ENCODE data around the gene PGAP1. TPM values are rescaled to one million over a fixed set of nuclear protein-coding genes. Genes with fewer than 3 reads are reported as not detected.

PGAP1 gene
- total RNA-seq, 1 experiment from 2014 or later = 21.0 TPM

DNA sequence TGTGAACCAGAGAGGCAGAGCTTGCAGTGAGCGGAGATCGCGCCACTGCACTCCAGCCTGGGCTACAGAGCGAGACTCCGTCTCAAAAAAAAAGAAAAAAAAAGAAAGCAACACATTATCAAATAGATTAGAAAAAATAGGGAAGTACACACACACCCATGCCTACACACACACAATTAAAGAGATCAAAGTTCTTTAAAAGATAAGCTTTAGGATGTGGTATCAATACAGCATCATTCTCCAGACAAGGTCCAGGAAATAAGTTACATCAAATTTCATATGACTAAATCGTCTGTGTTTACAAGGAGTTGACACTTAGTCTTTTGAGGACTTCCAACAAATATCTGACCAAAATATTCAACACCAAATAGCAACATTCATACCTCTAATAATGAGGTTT lies 25.7 kb downstream of the PGAP1 start:
- TF ChIP-seq, protein P1, sequence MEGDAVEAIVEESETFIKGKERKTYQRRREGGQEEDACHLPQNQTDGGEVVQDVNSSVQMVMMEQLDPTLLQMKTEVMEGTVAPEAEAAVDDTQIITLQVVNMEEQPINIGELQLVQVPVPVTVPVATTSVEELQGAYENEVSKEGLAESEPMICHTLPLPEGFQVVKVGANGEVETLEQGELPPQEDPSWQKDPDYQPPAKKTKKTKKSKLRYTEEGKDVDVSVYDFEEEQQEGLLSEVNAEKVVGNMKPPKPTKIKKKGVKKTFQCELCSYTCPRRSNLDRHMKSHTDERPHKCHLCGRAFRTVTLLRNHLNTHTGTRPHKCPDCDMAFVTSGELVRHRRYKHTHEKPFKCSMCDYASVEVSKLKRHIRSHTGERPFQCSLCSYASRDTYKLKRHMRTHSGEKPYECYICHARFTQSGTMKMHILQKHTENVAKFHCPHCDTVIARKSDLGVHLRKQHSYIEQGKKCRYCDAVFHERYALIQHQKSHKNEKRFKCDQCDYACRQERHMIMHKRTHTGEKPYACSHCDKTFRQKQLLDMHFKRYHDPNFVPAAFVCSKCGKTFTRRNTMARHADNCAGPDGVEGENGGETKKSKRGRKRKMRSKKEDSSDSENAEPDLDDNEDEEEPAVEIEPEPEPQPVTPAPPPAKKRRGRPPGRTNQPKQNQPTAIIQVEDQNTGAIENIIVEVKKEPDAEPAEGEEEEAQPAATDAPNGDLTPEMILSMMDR (conservative IDR thresholded peaks at IDR 0.05) = no peak
- no peaks in the 10 kb centered on the region for H3K9me3 ChIP-seq (ENCODE audit: control insufficient read depth, low read depth, low read length)
- H2BK15ac ChIP-seq (ENCODE audit: low read depth, low read length) = no peak overlapping the region
- H4K20me1 ChIP-seq (ENCODE audit: control insufficient read depth, insufficient read depth, insufficient read length) = no peaks in the 10 kb centered on the region
- no peak overlapping the region for H2BK5ac ChIP-seq (ENCODE audit: insufficient read length, low read length)
- no peak overlapping the region for H2AK5ac ChIP-seq (ENCODE audit: insufficient read length, low read length)
- Mint-ChIP-seq H3K4me1 (peaks cover 2 to 3% of the 10 kb centered on the region in 2 experiments; a peak in 3 of 4 replicates), H3K27ac (no peak overlapping the region), H3K27me3 (ENCODE audit: low read depth) (no peaks in the 10 kb centered on the region), H3K9me3 (no peaks in the 10 kb centered on the region), H3K4me3 (no peak overlapping the region), H3K36me3 (ENCODE audit: insufficient read depth in 1 of 3, low read depth in 3 of 3) (peaks cover 9 to 48% (median 47%) of the 10 kb centered on the region in 3 experiments; a peak in 6 of 7 replicates)
- no peak overlapping the region for H2BK12ac ChIP-seq (ENCODE audit: insufficient read length, low read depth, low read length)
- no peak overlapping the region for H3K27ac ChIP-seq (ENCODE audit: insufficient read length, low read depth, low read length)
- no peak overlapping the region for H4K91ac ChIP-seq (ENCODE audit: insufficient read length, low read depth, low read length)
- H3K27me3 ChIP-seq (ENCODE audit: insufficient read depth, low read length) = no peaks in the 10 kb centered on the region
- no peak overlapping the region for H4K5ac ChIP-seq (ENCODE audit: insufficient read length, low read depth, low read length)
- H3T11ph ChIP-seq (ENCODE audit: low read length) = no peak overlapping the region
- no peaks in the 10 kb centered on the region for H3K79me1 ChIP-seq (ENCODE audit: insufficient read depth, low read depth, low read length, poor library complexity, severe bottlenecking)
- H3K4me2 ChIP-seq (ENCODE audit: insufficient read depth, insufficient read length, low read length) = no peak overlapping the region
- H3K23me2 ChIP-seq (ENCODE audit: insufficient read length, low read depth, low read length, poor library complexity, severe bottlenecking) = no peaks in the 10 kb centered on the region
- H4K8ac ChIP-seq (replicated peaks; ENCODE audit: insufficient read length, low read depth, low read length) = no peak overlapping the region
- DNase-seq = no peak
- H2BK120ac ChIP-seq (ENCODE audit: low read depth, low read length, poor library complexity, severe bottlenecking) = no peak overlapping the region
- no peaks in the 10 kb centered on the region for H3K79me2 ChIP-seq (ENCODE audit: insufficient read depth, low read length)
- no peaks in the 10 kb centered on the region for H3K4me1 ChIP-seq (ENCODE audit: insufficient read depth, low read length)
- H3K9ac ChIP-seq (ENCODE audit: extremely low read depth, insufficient read length, low read length) = no peak overlapping the region
- H3K14ac ChIP-seq (ENCODE audit: insufficient read depth, low read length) = no peak overlapping the region
- H3K56ac ChIP-seq (ENCODE audit: insufficient read length, low read depth, low read length) = no peak overlapping the region
- H2BK20ac ChIP-seq (ENCODE audit: low read depth, low read length, poor library complexity, severe bottlenecking) = no peak overlapping the region
- no peak overlapping the region for H3K4ac ChIP-seq (ENCODE audit: low read depth, low read length)
- WGBS (ENCODE audit: extremely low coverage, insufficient read length, low lambda C conversion rate) = no CpG with 5 or more reads among the region's 6 CpGs
- no peak overlapping the region for H2AFZ ChIP-seq (ENCODE audit: low read length)
- H3K18ac ChIP-seq (ENCODE audit: insufficient read length, low read depth, low read length) = no peak overlapping the region
- H3K23ac ChIP-seq (ENCODE audit: insufficient read length, low read depth, low read length) = no peak overlapping the region
